ENCODE data around the gene PCDHB15.
A peak's percentile ranks its signal among the peaks of the same experiment; 100 is the strongest.
"Not testable (repeated sequence)": the region's sequence is repeated elsewhere in the genome, so short reads cannot be mapped to it uniquely, and the experiment has no call there.

The PCDHB15 gene

DNA sequence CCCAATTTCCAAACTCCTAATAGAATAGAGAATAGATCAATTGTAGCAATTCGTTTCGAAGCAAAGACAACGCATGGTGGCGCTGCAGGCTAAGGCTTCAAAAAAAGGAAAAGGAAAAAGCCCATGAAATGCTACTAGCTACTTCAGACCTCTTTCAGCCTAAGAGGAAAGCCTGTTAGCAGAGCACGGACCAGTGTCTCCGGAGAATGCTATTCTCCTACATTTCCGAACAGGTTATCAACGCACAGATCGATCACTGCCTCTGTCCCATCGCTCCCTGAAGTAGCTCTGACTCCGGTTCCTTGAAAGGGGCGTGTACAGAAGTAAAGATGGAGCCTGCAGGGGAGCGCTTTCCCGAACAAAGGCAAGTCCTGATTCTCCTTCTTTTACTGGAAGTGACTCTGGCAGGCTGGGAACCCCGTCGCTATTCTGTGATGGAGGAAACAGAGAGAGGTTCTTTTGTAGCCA, at the start of gene PCDHB15:
Gene PCDHB15, plus strand, starts transcription at position 146 of the 468 bp plus-strand sequence. Its CDS starts 184 bp downstream, at position 330.
- TF ChIP-seq, protein P1, sequence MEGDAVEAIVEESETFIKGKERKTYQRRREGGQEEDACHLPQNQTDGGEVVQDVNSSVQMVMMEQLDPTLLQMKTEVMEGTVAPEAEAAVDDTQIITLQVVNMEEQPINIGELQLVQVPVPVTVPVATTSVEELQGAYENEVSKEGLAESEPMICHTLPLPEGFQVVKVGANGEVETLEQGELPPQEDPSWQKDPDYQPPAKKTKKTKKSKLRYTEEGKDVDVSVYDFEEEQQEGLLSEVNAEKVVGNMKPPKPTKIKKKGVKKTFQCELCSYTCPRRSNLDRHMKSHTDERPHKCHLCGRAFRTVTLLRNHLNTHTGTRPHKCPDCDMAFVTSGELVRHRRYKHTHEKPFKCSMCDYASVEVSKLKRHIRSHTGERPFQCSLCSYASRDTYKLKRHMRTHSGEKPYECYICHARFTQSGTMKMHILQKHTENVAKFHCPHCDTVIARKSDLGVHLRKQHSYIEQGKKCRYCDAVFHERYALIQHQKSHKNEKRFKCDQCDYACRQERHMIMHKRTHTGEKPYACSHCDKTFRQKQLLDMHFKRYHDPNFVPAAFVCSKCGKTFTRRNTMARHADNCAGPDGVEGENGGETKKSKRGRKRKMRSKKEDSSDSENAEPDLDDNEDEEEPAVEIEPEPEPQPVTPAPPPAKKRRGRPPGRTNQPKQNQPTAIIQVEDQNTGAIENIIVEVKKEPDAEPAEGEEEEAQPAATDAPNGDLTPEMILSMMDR (IDR thresholded peaks at IDR 0.05; ENCODE audit: insufficient read depth, low read length, poor library complexity, severe bottlenecking), result peak; percentile 21
- no peaks in the 10 kb centered on the region for H3K36me3 ChIP-seq (ENCODE audit: control insufficient read depth, insufficient read depth, low read length)
- H3K4me3 ChIP-seq (replicated peaks; ENCODE audit: low read depth, low read length), result no peak within 1 kb of the TSS
- H3K27me3 ChIP-seq (replicated peaks; ENCODE audit: control insufficient read depth, insufficient read depth, low read length), result no peaks in the 10 kb centered on the region
- DNase-seq (ENCODE audit: extremely low read depth, insufficient read length), result no peak

- TF ChIP-seq, protein P1 (IDR thresholded peaks at IDR 0.05; ENCODE audit: insufficient read depth, low read length, poor library complexity, severe bottlenecking), result no peak
- Histone ChIP-seq H3K4me3 (replicated peaks; ENCODE audit: low read depth, low read length) (no peak overlapping the region), H3K36me3 (ENCODE audit: control insufficient read depth, insufficient read depth, low read length) (no peaks in the 10 kb centered on the region), H3K27me3 (replicated peaks; ENCODE audit: control insufficient read depth, insufficient read depth, low read length) (no peaks in the 10 kb centered on the region)
- no peak for DNase-seq (ENCODE audit: extremely low read depth, insufficient read length)
Measured at GRCh38 chr5:141196363-141196762, 48.8 kb upstream of the PCDHB15 start.

DNA sequence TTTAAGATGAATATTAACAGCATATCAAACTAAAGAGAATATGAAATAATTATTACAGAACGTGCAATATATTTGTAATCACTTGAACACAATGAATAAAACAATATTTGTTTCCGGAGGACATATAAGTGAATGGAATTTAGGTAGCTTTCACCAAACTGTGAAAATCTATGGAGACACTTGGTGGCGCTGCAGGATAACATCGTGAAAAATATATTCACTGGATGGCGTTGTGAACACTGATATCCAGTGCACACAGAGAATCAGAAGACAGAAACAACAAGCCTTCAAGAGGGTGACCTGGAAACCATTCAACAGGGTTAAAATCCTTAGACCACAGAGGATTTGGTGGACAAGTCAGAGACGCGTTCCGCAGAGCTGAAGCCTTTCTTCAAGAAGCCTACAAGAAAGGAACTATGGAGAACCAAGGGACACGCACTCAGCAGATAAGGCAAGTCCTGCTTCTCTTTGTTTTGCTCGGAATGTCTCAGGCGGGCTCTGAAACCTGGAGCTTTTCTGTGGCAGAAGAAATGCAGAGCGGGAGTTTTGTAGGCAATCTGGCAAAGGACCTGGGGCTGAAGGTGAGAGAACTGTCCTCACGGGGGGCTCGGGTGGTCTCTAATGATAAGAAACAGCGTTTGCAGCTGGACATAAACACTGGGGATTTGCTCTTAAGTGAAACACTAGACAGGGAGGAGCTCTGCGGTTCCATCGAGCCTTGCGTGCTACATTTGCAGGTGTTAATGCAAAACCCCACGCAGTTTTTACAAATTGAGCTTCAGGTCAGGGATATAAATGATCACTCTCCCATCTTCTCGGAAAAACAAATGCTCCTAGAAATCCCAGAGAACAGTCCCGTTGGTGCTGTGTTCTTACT, 45.6 kb upstream of the PCDHB15 start, which contains the start of gene PCDHB11:
Gene PCDHB11, plus strand, starts transcription at position 269 of the 877 bp plus-strand sequence. Its CDS starts 148 bp downstream, at position 417.
- Histone ChIP-seq H3K27me3 (replicated peaks; ENCODE audit: control insufficient read depth, insufficient read depth, low read length) (no peaks in the 10 kb centered on the region), H3K36me3 (ENCODE audit: control insufficient read depth, insufficient read depth, low read length) (no peaks in the 10 kb centered on the region), H3K4me3 (replicated peaks; ENCODE audit: low read depth, low read length) (no peak within 1 kb of the TSS)
- TF ChIP-seq, protein P1 (IDR thresholded peaks at IDR 0.05; ENCODE audit: insufficient read depth, low read length, poor library complexity, severe bottlenecking), result peak; percentile 5
- DNase-seq (ENCODE audit: extremely low read depth, insufficient read length), result no peak

- not testable (repeated sequence) for DNase-seq (ENCODE audit: extremely low read depth, insufficient read length); H3K36me3 ChIP-seq (ENCODE audit: control insufficient read depth, insufficient read depth, low read length); H3K27me3 ChIP-seq (replicated peaks; ENCODE audit: control insufficient read depth, insufficient read depth, low read length); H3K4me3 ChIP-seq (replicated peaks; ENCODE audit: low read depth, low read length)
Measured at GRCh38 chr5:141201126-141201525, 44.1 kb upstream of the PCDHB15 start.

GRCh38 chr5:141201646-141202045, 43.5 kb upstream of the PCDHB15 start:
- DNase-seq (ENCODE audit: extremely low read depth, insufficient read length); H3K27me3 ChIP-seq (replicated peaks; ENCODE audit: control insufficient read depth, insufficient read depth, low read length); H3K36me3 ChIP-seq (ENCODE audit: control insufficient read depth, insufficient read depth, low read length); H3K4me3 ChIP-seq (replicated peaks; ENCODE audit: low read depth, low read length): not testable (repeated sequence)

DNA sequence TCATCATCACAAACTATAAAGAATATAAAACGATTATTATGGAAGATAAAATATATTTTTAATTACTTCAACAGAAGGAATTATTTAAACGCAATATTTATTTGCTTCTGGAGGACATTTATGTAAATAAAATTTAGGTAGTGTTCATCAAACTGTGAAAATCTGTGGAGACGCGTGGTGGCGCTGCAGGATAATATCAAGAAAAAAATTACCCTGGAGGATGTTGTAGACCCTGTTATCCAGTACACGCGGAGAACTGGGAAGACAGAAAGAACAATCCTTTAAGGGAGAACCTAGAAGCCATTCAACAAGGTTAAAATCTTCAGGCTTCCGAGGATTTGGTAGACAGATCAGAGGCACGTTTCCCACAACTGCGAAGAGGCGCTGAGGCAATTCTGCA, 36.7 kb upstream of the PCDHB15 start, which contains the start of gene PCDHB12:
Gene PCDHB12, plus strand, starts transcription at position 242 of the 400 bp plus-strand sequence. CDS start 189 bp downstream, outside the sequence.
- no peak for DNase-seq (ENCODE audit: extremely low read depth, insufficient read length)
- Histone ChIP-seq H3K27me3 (replicated peaks; ENCODE audit: control insufficient read depth, insufficient read depth, low read length) (no peaks in the 10 kb centered on the region), H3K36me3 (ENCODE audit: control insufficient read depth, insufficient read depth, low read length) (no peaks in the 10 kb centered on the region), H3K4me3 (replicated peaks; ENCODE audit: low read depth, low read length) (no peak within 1 kb of the TSS)
- TF ChIP-seq, protein P1 (IDR thresholded peaks at IDR 0.05; ENCODE audit: insufficient read depth, low read length, poor library complexity, severe bottlenecking), result no peak

GRCh38 chr5:141210281-141210680, 34.9 kb upstream of the PCDHB15 start:
- H3K27me3 ChIP-seq (replicated peaks; ENCODE audit: control insufficient read depth, insufficient read depth, low read length), result not testable (repeated sequence)

DNA sequence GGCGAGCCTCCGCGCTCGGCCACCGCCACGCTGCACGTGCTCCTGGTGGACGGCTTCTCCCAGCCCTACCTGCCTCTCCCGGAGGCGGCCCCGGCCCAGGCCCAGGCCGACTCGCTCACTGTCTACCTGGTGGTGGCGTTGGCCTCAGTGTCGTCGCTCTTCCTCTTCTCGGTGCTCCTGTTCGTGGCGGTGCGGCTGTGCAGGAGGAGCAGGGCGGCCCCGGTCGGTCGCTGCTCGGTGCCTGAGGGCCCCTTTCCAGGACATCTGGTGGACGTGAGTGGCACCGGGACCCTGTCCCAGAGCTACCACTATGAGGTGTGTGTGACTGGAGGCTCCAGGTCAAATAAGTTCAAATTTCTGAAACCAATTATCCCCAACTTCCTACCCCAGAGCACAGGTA, 34.3 kb upstream of the PCDHB15 start:
- DNase-seq (ENCODE audit: extremely low read depth, insufficient read length); H3K4me3 ChIP-seq (replicated peaks; ENCODE audit: low read depth, low read length); H3K27me3 ChIP-seq (replicated peaks; ENCODE audit: control insufficient read depth, insufficient read depth, low read length); H3K36me3 ChIP-seq (ENCODE audit: control insufficient read depth, insufficient read depth, low read length): not testable (repeated sequence)

More at GRCh38 chr5:141210281-141210680, 34.9 kb upstream of the PCDHB15 start:
- DNase-seq (ENCODE audit: extremely low read depth, insufficient read length); H3K4me3 ChIP-seq (replicated peaks; ENCODE audit: low read depth, low read length); H3K36me3 ChIP-seq (ENCODE audit: control insufficient read depth, insufficient read depth, low read length): not testable (repeated sequence)

GRCh38 chr5:141213656-141214339, 31.4 kb upstream of the PCDHB15 start, which contains the start of gene PCDHB13:
PCDHB13 (plus strand) TSS chr5:141213919; CDS start chr5:141214124, 205 bp downstream.
- H3K36me3 ChIP-seq (ENCODE audit: control insufficient read depth, insufficient read depth, low read length); H3K4me3 ChIP-seq (replicated peaks; ENCODE audit: low read depth, low read length); H3K27me3 ChIP-seq (replicated peaks; ENCODE audit: control insufficient read depth, insufficient read depth, low read length); DNase-seq (ENCODE audit: extremely low read depth, insufficient read length): not testable (repeated sequence)
